Measurements from ENCODE around the gene LRRK1.
A peak's percentile ranks its signal among the peaks of the same experiment; 100 is the strongest.

Gene LRRK1

DNA sequence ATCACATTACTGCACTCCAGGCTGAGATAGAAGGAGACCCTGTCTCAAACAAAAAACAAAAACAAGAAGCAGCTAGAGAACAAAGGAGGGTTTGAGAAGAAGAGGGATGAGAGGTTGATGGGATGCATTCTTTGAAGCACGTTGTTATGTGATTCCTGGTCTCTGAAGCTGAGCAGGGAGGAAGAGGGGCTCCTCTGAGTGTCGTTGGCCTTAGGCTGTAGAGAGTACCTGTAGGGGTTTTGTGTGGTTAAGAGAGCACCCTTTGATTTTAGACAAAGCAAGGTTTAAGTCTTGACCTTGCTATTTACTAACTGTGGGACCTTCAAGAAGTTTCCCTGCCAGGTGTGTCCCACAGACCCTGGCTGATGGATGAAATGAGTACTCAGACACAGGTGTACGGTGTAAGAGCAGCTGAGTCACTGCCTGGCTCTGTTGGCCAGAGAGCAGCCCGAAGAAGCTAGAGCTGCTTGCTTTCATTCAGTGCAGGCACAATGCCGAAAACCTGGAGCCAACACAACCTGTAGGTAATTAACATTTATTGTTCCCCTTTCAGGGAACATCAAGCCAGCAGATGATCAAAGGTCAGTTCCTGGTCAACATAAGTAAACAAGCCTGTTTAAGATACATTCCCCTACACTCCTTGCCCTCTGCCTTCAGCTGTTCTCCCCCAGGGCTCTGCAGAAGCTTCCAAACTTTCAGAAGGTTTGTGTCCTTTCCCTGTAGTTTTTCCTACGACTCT is 67.2 kb downstream of the LRRK1 start:
- no peak for DNase-seq

DNA sequence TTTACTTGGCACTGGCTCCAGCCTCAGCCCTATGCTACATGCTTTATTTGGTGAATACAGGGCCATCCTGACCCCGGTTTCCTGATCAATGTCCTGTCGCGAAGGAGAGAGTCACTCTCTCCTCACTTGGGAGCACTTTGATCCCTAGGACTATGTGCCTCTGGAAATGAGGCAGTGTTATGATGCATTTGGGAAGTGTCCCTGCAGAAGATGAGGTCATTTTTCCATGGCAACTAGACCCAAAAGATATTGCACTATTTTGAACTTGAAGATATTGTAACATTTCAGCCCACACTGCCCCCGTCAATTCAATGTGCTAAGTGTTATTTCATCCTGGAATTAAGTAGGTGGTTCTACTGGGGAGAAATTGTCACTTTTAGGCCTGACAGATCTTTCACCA is 68.0 kb downstream of the LRRK1 start:
- no peak for DNase-seq

DNA sequence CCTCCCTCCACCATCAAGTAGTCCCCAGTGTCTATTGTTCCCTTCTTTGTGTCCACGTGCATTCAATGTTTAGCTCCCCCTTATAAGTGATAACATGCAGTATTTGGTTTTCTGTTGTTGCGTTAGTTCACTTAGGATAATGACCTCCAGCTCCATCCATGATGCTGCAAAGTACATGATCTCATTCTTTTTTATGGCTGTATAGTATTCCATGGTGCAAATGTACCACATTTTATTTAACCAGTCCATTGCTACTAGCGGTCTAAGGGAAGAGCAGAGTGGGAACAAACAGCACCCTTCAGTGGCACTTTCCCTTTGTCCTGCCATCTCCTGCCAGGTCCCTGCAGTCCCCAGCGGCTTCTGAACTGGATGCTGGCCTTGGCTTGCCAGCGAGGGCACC is 69.1 kb downstream of the LRRK1 start:
- DNase-seq = no peak

DNA sequence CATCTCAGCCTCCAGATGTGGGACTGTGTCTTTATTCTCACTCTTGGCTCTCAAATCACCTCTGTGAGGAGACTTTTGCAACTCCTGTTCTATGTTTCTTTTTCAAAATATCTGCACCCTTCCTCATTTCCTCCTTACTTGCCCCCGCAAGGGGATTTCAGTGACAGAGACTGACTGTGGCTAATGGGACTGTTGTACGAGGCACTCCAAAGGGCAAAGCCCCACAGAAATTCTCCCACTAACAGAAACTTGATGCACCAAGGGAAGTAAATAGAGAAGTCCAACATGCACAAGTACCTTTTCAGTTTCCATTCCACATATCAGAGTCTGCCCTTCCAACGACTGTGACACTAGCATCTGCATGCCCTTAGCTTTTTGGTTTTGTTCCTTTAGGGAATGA is 69.7 kb downstream of the LRRK1 start:
- DNase-seq = no peak

DNA sequence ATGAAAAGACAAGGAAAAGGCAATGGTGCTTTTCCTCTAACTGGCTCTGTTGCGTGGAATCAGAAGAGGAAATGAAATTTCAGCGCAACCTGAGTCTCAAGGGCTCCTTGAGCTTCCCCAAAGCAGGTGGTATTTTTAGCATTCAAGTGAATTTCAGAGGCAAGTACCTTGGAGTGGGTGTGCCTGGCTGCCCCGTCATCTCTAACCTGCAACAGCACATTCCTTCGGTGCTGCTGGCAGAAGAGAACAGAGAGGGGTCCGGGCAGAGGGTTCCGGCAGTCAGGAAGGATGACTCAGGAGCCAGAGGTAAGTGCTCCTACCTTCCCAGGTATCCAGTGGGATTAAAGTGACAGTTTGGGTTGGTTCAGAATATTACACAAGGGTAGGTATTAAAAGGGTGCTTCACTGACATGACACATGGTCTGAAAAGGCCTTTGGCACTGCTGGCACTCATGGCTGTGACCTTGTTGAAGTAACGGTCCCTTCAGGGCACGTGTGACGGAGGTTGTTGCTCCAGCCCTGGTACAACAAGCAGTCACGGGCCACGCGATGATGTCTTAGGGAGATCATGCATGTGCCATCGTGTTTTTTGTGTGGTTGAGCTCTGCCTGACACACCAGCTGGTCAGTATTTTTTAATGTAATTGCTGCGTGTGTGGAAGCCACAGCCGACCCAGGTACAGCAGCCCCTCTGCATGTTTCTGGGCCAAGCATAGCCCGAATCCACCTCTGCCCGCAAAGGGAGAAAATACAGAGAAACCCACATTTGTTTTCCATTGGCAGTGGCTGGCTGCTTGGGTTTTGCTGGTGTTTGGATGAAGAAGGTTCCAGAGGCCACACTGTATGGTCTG is 75.7 kb downstream of the LRRK1 start:
- DNase-seq = no peak

DNA sequence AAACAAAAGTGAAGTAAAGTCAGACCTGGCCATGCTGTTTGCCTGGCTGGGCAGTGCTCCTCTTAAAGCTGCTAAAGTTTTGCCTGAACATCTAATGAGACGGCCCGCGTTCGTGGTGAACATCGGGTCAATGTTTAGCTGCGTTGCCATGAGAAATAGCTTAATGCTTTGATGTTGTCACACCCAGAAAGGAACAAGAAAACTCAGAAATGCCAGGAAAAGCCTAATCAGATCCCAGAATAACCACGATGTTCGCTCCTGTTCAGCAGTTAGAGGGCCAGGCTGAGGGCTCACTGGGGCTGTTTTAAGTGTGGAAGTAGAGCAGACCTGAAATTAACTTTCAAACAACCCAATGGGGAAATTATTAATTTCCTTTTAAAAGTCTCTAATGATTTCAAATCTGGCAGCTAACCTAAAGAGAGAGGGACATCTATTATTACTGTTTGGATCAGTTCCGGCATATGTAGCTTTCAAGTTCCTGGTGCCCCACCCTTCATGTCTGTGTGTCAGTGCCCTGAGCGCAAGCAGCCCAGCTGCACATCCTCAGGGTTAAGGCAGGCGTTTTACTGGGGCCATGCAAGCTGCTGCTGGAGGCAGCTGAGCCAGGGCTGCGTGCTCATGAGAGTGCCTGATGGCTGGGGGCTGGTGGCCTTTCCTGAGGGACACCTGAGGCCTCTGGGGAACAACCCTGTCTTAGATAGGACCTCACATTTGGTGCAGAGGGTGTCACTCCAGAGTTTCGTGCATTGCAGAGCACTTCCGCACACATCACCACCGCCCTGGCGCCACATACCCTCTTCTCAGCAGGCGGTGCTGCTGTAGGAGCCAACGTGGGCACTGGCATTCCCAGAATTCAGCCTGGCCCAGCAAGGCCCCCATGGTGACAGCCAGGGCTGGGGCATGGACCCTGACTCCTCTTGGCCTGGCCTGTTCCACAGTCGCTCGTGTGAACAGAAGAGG is 76.6 kb downstream of the LRRK1 start:
- DNase-seq = no peak

DNA sequence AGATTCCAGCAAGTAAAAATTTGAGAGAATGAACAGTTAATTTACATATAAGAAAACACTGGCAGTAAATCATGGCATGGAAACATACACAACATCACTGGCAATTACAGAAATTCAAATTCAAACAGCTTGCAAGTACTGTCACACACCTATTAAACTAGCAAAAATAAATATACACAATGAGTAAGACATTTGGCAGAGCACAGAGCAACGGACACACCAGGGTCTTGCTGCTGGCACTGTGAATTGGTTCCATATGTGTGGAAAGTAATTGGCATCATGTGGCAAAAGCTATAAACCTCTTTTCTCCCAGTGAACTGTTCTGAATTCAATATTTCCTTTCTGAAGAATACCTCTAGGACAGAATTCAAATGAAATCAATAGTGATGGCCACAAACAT is 78.3 kb downstream of the LRRK1 start:
- DNase-seq = no peak

DNA sequence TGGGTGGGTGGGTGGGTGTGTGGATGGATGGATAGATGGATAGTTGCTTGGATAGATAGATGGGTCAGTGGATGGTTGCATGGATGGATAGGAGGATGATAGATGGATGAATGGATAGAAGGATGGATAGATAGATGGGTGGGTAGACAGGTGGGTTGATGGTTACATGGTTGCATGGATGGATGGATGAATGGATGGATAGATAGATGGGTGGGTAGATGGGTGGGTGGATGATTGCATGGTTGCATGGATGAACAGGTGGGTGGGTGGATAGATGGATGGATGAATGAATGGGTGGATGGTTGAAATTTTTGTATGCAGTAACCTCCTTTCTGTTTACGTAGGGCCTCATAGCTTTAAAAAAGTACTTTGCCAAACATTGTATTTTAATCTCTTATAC is 79.5 kb downstream of the LRRK1 start:
- DNase-seq = no peak

DNA sequence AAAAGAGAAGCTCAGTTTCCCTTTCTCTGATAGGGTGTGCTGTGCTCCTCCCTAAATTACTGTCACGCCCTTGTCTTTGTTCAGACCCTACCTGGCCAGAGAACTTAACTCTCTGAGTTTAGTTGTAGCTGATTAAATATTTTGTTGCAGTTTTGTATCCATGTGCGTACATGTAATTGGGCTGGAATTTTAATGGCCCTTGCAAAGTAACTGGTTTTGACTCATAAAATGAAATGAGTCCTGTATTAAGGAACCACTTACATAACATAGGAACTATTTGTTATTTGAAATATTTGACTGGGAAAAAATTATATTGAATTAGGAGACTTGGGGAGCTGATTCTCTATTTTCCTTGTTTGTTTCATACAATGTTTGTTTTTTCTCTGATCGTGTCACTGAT is 80.2 kb downstream of the LRRK1 start:
- no peak for DNase-seq

DNA sequence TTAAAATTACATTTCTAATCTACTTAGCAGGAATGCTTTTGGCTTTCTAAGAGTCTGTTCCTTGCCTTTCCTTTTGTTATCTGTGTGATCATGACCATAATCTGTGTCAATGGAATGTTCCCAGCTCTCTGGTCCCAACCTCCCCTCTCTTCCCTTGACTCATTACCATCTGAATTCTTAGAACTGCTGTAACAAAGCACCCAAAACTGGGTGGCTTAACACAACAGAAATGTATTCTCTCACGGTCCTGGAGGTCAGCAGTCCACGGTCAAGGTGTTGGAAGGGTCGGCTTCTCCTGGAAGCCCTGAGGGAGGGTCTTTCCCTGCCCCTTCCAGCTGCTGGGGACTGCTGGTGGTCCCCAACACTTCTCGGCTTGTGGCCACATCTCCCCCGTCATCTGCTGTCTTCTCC is 81.1 kb downstream of the LRRK1 start:
- no peak for DNase-seq

DNA sequence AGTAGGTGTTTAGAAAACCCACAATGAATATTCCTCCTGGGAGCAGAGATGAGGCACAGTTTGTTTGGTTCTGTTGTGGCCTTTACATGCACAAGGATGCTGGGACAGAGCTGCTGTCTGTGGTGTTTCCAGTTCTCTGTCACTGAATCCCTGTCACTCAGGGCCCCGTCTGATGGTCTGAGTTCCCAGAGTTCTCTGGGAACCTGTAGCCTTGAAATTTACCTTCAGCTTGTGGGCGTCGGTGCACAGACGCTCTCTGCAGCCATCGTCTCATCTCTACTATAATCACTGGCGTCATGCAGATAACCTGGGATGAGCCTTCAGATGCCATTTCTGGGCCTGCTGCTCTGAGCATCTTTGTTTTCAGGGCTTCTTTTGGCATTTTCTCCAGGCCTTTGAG is 81.9 kb downstream of the LRRK1 start:
- no peak for DNase-seq

DNA sequence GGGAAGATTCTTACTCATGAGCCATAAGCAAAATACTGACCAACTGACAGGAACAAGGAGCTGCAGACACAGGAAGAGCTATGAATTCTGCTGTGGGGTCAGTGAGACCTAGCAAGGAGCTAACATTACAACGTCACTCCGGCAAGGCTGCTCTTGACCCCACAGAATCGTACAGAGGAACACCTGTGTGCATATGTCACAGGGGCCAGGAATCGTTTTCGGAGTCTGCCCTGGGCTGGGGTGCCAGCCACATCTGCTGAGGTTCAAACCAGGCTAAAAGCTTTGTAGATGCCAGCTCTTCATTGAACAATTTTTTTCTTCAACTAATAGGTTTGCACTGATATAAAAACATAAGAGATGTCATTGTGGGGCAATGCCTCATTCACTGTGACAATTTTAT is 82.6 kb downstream of the LRRK1 start:
- no peak for DNase-seq

DNA sequence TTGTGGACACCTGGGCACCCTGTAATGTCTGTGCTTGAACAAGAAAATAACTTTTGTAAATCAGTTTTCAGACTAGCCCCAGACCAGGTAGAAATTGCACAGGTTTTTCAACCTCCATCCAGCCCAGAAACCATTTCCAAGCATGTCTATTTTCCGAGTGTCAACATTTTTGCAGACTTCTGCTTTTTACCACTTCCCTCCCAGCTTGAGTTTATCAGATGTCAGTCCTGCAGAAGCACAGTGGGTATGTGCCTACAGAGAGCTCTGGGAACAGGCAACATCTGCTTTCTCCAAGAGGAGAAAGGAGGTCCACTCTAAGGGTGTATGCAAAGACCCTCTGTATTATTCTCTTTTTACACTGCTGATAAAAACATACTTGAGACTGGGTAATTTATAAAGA is 83.9 kb downstream of the LRRK1 start:
- no peak for DNase-seq

DNA sequence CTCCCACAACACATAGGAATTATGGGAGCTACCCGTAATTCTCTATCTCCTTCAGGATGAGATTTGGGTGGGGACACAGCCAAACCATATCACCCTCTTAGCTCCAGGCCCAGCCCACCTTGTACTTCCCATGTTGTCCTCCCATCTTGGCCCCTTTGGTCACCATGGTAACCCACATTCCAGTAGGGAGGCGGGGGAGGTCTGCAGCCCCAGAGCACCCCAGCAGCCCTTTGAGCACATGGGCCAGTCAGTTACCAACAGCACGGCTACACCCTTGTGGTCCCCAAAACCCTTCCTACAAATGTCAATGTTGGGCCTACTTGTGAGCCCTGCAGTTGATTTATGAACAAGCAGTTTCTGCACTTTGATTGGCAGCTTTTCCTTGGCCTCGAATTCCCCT is 84.5 kb downstream of the LRRK1 start:
- DNase-seq = no peak

DNA sequence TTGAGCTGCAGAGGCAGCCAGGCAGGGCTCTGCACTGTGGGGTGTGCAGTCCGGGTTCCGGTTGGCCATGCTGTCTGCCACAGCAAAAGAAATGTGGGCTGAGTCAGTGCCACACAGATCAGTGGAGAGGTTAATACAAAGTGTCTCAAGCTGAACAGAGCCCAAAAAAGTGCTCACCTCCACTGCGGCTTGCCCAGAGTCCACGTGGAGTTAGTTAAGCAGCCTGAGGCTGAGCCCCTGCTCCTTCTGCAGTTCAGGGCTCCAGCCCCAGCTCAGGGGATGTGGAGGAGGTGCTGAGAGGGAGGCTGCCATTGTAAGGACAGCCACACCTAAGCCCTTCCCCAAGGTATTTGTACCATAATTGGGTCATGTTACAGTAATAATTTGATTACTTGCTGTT is 85.3 kb downstream of the LRRK1 start:
- no peak for DNase-seq

DNA sequence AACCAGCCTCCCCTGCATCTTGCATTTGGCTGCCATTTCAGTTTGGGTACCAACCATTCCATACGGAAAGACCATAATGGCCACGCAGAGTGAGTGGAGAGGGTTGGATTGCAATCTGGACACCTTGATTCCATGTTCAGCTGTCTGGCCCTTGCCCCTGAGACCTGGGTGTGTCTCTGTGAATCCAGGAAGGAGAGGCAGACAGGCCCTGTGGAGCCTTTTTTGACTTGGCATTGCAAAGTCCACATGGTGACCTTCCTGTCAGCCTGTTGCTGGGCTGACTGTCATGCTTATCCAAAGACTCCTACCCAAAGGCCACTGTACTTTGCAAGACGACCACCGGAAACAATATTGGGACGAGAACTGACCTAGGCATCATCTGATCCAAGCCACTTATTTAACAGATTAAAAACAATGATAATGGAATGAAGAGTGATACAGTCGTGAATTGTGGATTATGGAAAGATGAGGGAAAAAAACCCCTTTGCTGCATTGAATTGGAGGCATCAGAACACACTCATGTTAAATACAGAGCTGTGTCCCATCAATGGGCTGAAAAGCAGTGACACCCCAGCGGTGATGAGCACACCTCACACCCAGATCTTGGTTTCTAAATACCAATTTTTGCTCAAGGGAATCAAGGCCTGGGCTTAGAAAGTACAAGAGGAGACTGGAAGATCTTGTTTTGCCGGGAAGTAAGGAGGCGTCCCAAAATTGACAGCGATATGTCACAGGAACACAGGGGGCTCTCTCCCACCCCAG is 86.0 kb downstream of the LRRK1 start:
- no peak for DNase-seq

DNA sequence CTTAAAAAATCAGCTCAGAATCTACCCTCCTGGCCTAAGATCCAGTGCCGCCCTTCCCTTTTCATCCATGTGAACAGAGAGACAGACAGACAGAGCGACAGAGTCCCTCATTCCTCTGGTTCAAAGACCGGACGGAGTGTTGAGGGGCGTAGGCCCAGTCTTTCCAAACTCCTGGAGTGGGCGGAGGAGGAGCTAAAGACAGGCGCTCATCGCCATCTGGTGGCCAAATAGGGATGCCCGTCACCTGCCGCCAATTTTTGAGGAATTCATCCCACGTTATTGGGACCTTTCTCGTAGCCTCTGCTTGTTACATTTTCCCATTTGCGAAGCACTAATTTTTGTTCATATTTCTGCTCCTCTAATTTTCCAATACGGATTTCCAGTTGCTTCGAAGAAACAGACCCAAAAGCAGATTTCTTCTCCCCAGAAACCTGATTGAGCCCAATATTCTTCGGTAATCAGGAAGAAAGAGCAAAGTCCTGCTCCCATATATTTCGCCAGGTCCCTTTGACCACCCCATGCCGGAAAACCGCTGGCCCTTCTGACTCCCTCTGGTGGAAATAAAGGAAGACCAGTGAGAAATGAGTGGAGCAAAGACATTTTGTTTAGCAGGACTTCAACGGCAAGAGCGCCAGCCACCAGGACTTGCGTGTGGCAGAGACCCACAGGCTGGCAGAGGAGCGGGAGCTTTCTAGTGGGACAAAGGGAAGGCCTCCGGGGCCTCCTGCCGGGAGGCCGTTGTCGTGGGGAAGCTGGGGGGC is 88.0 kb downstream of the LRRK1 start:
- peak; percentile 57 for DNase-seq

DNA sequence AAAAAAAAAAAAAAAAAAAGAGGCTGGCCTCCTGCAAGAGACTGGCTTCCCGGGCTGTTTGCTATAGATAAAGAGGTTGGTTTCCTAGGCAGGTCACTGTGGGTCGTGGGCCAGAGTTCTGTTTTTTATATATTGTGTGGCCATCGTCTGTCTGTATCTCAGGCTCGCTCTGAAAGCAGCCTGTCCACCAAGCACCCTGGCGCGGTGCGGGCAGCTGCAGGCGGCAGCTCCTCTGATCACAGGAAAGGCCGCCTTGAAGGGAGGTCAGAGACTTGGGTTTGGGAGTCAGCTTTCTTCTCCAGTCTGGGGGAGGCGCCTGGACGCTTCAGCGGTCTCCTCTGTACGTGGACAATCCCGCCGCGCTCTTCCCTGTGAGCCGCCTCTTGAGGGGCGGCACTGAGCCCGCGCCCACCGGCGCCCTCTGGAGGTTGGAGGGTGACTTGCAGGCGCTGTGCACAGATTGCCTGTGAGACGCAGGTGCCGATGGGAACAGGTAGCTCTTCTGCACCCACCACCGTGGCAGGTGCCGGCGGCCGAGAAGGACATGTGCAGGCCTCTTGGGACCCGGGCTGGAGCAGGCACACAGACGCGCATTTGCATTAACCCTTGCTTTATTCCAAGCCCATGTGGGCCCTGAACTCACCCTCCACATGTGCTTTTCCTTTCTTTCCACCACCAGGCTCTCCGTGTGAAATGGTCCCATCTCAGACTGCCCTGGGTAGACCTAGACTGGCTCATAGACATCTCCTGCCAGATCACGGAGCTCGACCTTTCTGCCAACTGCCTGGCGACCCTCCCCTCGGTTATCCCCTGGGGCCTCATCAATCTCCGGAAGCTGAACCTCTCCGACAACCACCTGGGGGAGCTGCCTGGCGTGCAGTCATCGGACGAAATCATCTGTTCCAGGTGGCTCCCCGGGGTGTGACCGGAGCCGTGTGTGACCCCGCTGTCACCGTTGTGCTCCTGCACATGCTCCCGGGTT is 89.3 kb downstream of the LRRK1 start:
- DNase-seq = peak; percentile 87

DNA sequence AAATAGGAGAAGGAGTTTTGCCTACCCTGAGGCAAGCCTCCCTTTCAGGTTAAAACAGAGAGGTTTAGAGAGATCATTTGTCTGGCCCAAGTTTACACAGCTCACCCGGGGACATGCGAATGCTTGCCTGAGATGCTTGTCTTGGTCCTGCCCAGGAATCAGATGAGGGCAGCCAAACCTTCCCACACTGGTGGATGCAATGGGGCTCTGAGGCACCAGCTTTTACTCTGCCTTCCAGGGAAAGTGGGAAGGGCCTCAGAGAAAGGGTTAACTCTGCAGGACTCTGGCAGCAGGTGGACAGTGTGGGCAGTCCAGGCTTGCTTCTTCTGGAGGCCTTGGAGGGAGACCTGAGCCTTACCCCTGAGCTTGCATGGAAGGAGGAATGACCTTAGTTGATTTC is 90.0 kb downstream of the LRRK1 start:
- no peak for DNase-seq

DNA sequence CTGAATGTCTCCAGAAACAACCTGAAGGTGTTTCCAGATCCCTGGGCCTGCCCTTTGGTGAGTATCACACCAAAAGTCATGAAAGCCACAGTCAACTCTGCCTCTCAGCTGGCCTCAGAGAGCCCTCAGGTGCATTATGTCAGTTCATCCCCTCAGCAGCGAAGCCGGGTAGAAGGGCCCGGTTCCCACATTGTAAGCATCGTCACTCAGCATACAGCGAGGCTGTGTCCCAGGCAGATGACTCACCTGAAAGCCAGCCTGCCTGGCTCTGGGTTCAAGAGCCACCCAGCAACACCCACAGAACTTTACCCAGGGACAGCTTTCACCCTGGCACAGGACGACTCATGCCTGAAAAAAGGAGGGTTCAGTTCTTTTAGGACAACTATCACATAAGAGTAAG is 91.6 kb downstream of the LRRK1 start:
- DNase-seq = no peak
